Measurements from ENCODE around the gene AK5.

DNA sequence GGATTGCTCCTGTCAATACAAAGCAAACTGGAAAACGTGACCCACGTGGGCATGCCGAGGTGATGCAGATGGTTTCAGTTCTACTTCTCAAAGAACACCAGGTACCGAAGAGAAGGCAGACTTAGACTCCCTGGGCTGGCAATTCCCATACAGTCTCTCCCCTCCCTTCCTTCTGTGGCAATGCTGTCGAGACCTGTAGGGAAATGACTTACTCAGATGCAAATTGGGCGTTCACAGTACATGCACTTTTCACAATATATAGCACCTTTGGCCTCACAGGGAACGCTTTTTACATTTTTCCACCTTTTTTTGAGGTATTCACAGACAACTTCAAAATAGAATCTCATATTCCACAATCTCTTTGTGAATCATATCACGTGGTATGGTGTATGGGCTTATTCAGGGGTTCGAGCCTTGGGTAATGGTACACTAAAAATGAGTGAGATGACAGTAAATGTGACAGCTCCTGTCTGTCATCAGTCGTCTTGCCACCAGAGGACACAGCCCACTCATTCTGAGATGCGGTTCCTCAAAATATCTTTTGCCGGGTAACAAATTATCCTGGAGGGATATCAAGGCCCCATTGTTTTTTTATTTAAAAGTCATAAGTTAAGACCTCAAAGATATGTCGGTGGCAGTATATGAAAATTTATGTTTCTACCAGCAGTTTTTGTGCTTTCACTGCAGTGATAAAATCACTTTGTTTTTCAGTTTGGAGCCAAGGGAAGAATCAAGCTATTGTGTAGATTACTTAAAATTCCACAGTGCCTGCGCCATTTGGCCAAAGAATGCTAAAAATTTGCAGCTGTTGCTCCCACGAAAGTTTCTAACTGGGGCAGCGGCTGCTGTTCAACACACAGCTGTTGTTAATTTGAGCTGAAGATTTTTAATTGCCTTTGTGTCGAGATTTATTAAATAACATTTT is 232.3 kb downstream of the AK5 start:
- TF ChIP-seq CTCF (IDR thresholded peaks at IDR 0.05) (no peak), POLR2AphosphoS5 (IDR thresholded peaks at IDR 0.05; ENCODE audit: insufficient read depth in 1 of 2, low read depth in 1 of 2) (no peak)

Data from vagina (tissue), 2 donors.